HepG2 (cell line): ENCODE data around the gene LPXN. TPM values are rescaled to one million over a fixed set of nuclear protein-coding genes. Genes with fewer than 3 reads are reported as not detected.

Experiments used
- ATF2 ChIP-seq: sonication (generic); formaldehyde crosslinking; IDR thresholded peaks from 2 replicates; pipeline ENCODE4 v1.4.0; 2020; ENCODE audit warnings: missing genetic modification reagents
- CCDC6 ChIP-seq: sonication (generic); formaldehyde crosslinking; IDR thresholded peaks from 2 replicates; pipeline ENCODE4 v1.8.1; 2022; ENCODE audit warnings: mild to moderate bottlenecking, missing genetic modification reagents, moderate library complexity
- EP300 ChIP-seq, 3 experiments: sonication (generic) in 1 of 3; formaldehyde crosslinking in 1 of 3; IDR thresholded peaks; 2 replicates each; pipeline versions ENCODE4 v1.5.1 to v1.6.1; 2011 to 2020; ENCODE audit warnings: low read depth in 2 of 3, low read length in 2 of 3, borderline replicate concordance in 1 of 3, improper control_type of control experiment in 1 of 3, mild to moderate bottlenecking in 1 of 3, missing genetic modification reagents in 1 of 3, moderate library complexity in 1 of 3
- GATA4 ChIP-seq: sonication (generic); IDR thresholded peaks from 2 replicates; pipeline ENCODE4 v1.6.1; 2016; ENCODE audit warnings: antibody characterized with exemption, low read depth, borderline replicate concordance
- HINFP ChIP-seq: sonication (generic); formaldehyde crosslinking; IDR thresholded peaks from 2 replicates; pipeline ENCODE4 v1.4.0; 2020; ENCODE audit warnings: low read depth, mild to moderate bottlenecking, missing genetic modification reagents
- IRF9 ChIP-seq: sonication (generic); formaldehyde crosslinking; IDR thresholded peaks from 2 replicates; pipeline ENCODE4 v1.8.0; 2022; ENCODE audit warnings: missing genetic modification reagents, mild to moderate bottlenecking, borderline replicate concordance
- JUN ChIP-seq: sonication (generic); formaldehyde crosslinking; IDR thresholded peaks from 2 replicates; pipeline ENCODE4 v1.4.0; 2020; ENCODE audit warnings: mild to moderate bottlenecking, missing genetic modification reagents
- SAP130 ChIP-seq: IDR thresholded peaks from 2 replicates; pipeline ENCODE4 v1.6.1; 2016; ENCODE audit warnings: low read depth
- TBX2 ChIP-seq: sonication (generic); formaldehyde crosslinking; IDR thresholded peaks from 2 replicates; pipeline ENCODE4 v1.5.0; 2020; ENCODE audit warnings: missing genetic modification reagents, mild to moderate bottlenecking, borderline replicate concordance
- YEATS2 ChIP-seq: sonication (generic); formaldehyde crosslinking; IDR thresholded peaks from 2 replicates; pipeline ENCODE4 v1.4.0; 2020; ENCODE audit warnings: missing genetic modification reagents, borderline replicate concordance
- ZNF264 ChIP-seq: sonication (generic); formaldehyde crosslinking; IDR thresholded peaks from 2 replicates; pipeline ENCODE4 v1.4.0; 2020; ENCODE audit warnings: missing genetic modification reagents
- ZNF441 ChIP-seq: sonication (generic); formaldehyde crosslinking; IDR thresholded peaks from 2 replicates; pipeline ENCODE4 v1.7.0; 2021; ENCODE audit warnings: missing genetic modification reagents, borderline replicate concordance
- polyA plus RNA-seq, 8 experiments: library from polyadenylated mRNA; depleted of rRNA in 3 of 8; stranded (reverse) in 7 of 8; unstranded in 1 of 8; fragments of >200 nt; fragmentation: Illumina TruSeq in 4 of 8; extraction: Trizol in 4 of 8; gene quantifications; 2 replicates each; pipeline versions ENCODE4 v1.2.1 to v1.2.3, GENCODE V29; 2011 to 2016; ENCODE audit warnings: low read depth in 4 of 8, missing spikeins in 1 of 8, mixed read lengths in 1 of 8; ENCODE audit not compliant: insufficient read depth in 1 of 8
- total RNA-seq, 5 experiments: library from RNA; depleted of rRNA; stranded (reverse); fragments of >200 nt; fragmentation: Illumina TruSeq; extraction: Trizol; gene quantifications; 2 replicates each; pipeline ENCODE4 v1.2.3, GENCODE V29; 2016; ENCODE audit warnings: low read depth in 1 of 5
- TF ChIP-seq, protein P1 (sequence below), 2 experiments: fragments of 450-650 bp in 1 of 2; sonication (generic) in 1 of 2; formaldehyde crosslinking; IDR thresholded peaks; 2 replicates each; pipeline versions ENCODE4 v1.5.0 to v1.8.0; 2020 to 2022; ENCODE audit warnings: mild to moderate bottlenecking in 1 of 2, missing genetic modification reagents in 1 of 2
- TF ChIP-seq, protein P2 (sequence below): sonication (generic); formaldehyde crosslinking; conservative IDR thresholded peaks from 2 replicates; pipeline ENCODE4 v1.5.0; 2020; ENCODE audit warnings: missing genetic modification reagents
- TF ChIP-seq, protein P3 (sequence below): sonication (generic); formaldehyde crosslinking; IDR thresholded peaks from 2 replicates; pipeline ENCODE4 v1.4.0; 2020; ENCODE audit warnings: missing genetic modification reagents

The LPXN gene
- total and polyA plus RNA-seq, 2 of the 13 experiments (the other 11 are each of a cell fraction or from before 2014, with no cell fraction given): 1.7 to 3.5 TPM

DNA sequence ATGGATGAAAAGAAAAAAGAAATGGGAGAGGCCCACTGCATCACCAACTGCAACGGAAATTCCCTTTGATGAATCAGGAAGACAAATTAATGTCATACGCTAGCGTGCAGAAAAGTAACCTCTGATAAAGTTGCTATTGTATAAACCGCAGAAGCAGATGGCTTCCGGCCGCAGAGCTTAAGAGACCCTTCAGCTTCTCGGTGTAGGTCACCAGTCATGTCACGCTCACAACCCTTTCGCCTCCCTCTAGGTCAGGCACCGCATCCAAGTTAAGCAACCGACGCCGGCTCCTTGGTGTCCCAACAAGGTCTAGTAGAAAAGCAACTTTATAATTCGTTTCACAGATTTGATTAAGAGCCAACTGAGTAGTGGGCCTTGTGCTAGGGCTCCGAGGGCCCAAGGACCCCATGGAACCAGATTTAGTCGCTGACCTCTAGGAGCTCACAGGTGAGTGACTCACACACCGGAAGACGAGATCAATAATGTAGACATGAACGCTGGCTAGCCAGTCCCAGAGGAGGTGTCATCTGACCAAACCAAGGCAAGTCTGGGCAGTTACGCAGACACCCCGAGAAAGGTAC, 2.0 kb upstream of the LPXN start (continued):
- 0 out of 2 replicates have a peak, but pooled peaks have one; percentile 7 for TF ChIP-seq CCDC6 (CRISPR knock-in tag)
- 0 out of 2 replicates have a peak, but pooled peaks have one; percentile 1 for TF ChIP-seq ZNF264 (CRISPR knock-in tag)
- peak; percentile 30; the same call in 1 of the 2 replicates for TF ChIP-seq GATA4
- TF ChIP-seq, protein P1, sequence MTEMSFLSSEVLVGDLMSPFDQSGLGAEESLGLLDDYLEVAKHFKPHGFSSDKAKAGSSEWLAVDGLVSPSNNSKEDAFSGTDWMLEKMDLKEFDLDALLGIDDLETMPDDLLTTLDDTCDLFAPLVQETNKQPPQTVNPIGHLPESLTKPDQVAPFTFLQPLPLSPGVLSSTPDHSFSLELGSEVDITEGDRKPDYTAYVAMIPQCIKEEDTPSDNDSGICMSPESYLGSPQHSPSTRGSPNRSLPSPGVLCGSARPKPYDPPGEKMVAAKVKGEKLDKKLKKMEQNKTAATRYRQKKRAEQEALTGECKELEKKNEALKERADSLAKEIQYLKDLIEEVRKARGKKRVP (CRISPR knock-in tag; IDR thresholded peaks at IDR 0.05): no peak
- no peak; the same call in 1 of the 2 replicates for TF ChIP-seq ZNF441
- TF ChIP-seq HINFP (CRISPR knock-in tag): peak; percentile 49; the same call in 1 of the 2 replicates
- 0 out of 2 replicates have a peak, but pooled peaks have one; percentile 31 for TF ChIP-seq JUN (CRISPR knock-in tag)
- TF ChIP-seq EP300 (IDR thresholded peaks at IDR 0.05; ENCODE audit: low read depth in 2 of 2, low read length in 2 of 2): 0 out of 4 replicates have a peak, but pooled peaks of 1 of the 2 experiments have one; percentile 23
- peak; percentile 13; the same call in 1 of the 2 replicates for TF ChIP-seq EP300 (CRISPR knock-in tag; IDR thresholded peaks at IDR 0.05; ENCODE audit: borderline replicate concordance)
- TF ChIP-seq, protein P2, sequence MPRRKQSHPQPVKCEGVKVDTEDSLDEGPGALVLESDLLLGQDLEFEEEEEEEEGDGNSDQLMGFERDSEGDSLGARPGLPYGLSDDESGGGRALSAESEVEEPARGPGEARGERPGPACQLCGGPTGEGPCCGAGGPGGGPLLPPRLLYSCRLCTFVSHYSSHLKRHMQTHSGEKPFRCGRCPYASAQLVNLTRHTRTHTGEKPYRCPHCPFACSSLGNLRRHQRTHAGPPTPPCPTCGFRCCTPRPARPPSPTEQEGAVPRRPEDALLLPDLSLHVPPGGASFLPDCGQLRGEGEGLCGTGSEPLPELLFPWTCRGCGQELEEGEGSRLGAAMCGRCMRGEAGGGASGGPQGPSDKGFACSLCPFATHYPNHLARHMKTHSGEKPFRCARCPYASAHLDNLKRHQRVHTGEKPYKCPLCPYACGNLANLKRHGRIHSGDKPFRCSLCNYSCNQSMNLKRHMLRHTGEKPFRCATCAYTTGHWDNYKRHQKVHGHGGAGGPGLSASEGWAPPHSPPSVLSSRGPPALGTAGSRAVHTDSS: no peak
- TF ChIP-seq IRF9: no peak
- peak; percentile 81 for TF ChIP-seq SAP130 (CRISPR knock-in tag)
- 0 out of 2 replicates have a peak, but pooled peaks have one; percentile 23 for TF ChIP-seq ATF2
- TF ChIP-seq TBX2 (CRISPR knock-in tag): no peak
- TF ChIP-seq, protein P3, sequence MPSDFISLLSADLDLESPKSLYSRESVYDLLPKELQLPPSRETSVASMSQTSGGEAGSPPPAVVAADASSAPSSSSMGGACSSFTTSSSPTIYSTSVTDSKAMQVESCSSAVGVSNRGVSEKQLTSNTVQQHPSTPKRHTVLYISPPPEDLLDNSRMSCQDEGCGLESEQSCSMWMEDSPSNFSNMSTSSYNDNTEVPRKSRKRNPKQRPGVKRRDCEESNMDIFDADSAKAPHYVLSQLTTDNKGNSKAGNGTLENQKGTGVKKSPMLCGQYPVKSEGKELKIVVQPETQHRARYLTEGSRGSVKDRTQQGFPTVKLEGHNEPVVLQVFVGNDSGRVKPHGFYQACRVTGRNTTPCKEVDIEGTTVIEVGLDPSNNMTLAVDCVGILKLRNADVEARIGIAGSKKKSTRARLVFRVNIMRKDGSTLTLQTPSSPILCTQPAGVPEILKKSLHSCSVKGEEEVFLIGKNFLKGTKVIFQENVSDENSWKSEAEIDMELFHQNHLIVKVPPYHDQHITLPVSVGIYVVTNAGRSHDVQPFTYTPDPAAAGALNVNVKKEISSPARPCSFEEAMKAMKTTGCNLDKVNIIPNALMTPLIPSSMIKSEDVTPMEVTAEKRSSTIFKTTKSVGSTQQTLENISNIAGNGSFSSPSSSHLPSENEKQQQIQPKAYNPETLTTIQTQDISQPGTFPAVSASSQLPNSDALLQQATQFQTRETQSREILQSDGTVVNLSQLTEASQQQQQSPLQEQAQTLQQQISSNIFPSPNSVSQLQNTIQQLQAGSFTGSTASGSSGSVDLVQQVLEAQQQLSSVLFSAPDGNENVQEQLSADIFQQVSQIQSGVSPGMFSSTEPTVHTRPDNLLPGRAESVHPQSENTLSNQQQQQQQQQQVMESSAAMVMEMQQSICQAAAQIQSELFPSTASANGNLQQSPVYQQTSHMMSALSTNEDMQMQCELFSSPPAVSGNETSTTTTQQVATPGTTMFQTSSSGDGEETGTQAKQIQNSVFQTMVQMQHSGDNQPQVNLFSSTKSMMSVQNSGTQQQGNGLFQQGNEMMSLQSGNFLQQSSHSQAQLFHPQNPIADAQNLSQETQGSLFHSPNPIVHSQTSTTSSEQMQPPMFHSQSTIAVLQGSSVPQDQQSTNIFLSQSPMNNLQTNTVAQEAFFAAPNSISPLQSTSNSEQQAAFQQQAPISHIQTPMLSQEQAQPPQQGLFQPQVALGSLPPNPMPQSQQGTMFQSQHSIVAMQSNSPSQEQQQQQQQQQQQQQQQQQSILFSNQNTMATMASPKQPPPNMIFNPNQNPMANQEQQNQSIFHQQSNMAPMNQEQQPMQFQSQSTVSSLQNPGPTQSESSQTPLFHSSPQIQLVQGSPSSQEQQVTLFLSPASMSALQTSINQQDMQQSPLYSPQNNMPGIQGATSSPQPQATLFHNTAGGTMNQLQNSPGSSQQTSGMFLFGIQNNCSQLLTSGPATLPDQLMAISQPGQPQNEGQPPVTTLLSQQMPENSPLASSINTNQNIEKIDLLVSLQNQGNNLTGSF (CRISPR knock-in tag): 0 out of 2 replicates have a peak, but pooled peaks have one; percentile 20
- 0 out of 2 replicates have a peak, but pooled peaks have one; percentile 73 for TF ChIP-seq YEATS2 (CRISPR knock-in tag)
